Measurements from ENCODE around the gene MN1.
A peak's percentile ranks its signal among the peaks of the same experiment; 100 is the strongest.

Gene MN1

GRCh38 chr22:27801202-27801615, 347 bp downstream of the MN1 start:
- peak overlapping the region; percentile 49 for H3K27ac ChIP-seq
- DNase-seq (ENCODE audit: low read depth, low spot score): no peak

GRCh38 chr22:27800250-27801201, 1.0 kb downstream of the MN1 start:
- peak overlapping the region; percentile 49 for H3K27ac ChIP-seq
- no peak for DNase-seq (ENCODE audit: low read depth, low spot score)

GRCh38 chr22:27799827-27800249, 1.7 kb downstream of the MN1 start:
- DNase-seq (ENCODE audit: low read depth, low spot score): no peak
- no peak overlapping the region for H3K27ac ChIP-seq

- H3K27ac ChIP-seq: no peak overlapping the region
- no peak for DNase-seq (ENCODE audit: low read depth, low spot score)
These were observed 2.3 kb downstream of the MN1 start for GRCh38 chr22:27799015-27799826.

- H3K27ac ChIP-seq: no peak overlapping the region
- DNase-seq (ENCODE audit: low read depth, low spot score): no peak
These were observed 3.0 kb downstream of the MN1 start for GRCh38 chr22:27798511-27799014.

- no peak overlapping the region for H3K27ac ChIP-seq
- DNase-seq (ENCODE audit: low read depth, low spot score): no peak
These were observed 3.8 kb downstream of the MN1 start for GRCh38 chr22:27797520-27798391.

GRCh38 chr22:27796829-27797519, 4.6 kb downstream of the MN1 start:
- no peak overlapping the region for H3K27ac ChIP-seq
- DNase-seq (ENCODE audit: low read depth, low spot score): no peak

GRCh38 chr22:27795696-27796517, 5.6 kb downstream of the MN1 start:
- no peak overlapping the region for H3K27ac ChIP-seq

GRCh38 chr22:27795053-27795452, 6.5 kb downstream of the MN1 start:
- no peak overlapping the region for H3K27ac ChIP-seq
- DNase-seq (ENCODE audit: low read depth, low spot score): no peak

More at GRCh38 chr22:27795696-27796517, 5.6 kb downstream of the MN1 start:
- no peak for DNase-seq (ENCODE audit: low read depth, low spot score)

- H3K27ac ChIP-seq: no peak overlapping the region
- DNase-seq (ENCODE audit: low read depth, low spot score): no peak
These were observed 7.3 kb downstream of the MN1 start for GRCh38 chr22:27794226-27794625.

GRCh38 chr22:27793576-27793975, 8.0 kb downstream of the MN1 start:
- DNase-seq (ENCODE audit: low read depth, low spot score): no peak
- no peak overlapping the region for H3K27ac ChIP-seq

GRCh38 chr22:27792452-27793161, 8.9 kb downstream of the MN1 start:
- no peak for DNase-seq (ENCODE audit: low read depth, low spot score)
- no peak overlapping the region for H3K27ac ChIP-seq

GRCh38 chr22:27791859-27792241, 9.7 kb downstream of the MN1 start:
- no peak overlapping the region for H3K27ac ChIP-seq
- DNase-seq (ENCODE audit: low read depth, low spot score): no peak

GRCh38 chr22:27791159-27791858, 10.2 kb downstream of the MN1 start:
- no peak for DNase-seq (ENCODE audit: low read depth, low spot score)
- H3K27ac ChIP-seq: no peak overlapping the region

GRCh38 chr22:27790376-27791158, 11.0 kb downstream of the MN1 start:
- no peak for DNase-seq (ENCODE audit: low read depth, low spot score)
- H3K27ac ChIP-seq: no peak overlapping the region

GRCh38 chr22:27788500-27789288, 12.9 kb downstream of the MN1 start:
- no peak for DNase-seq (ENCODE audit: low read depth, low spot score)
- no peak overlapping the region for H3K27ac ChIP-seq
